HG03060 (cell line): Measurements from ENCODE around the gene ANKRD40CL.

Experiments used
- ATAC-seq: cut with Tn5 transposase; IDR thresholded peaks from one replicate; pipeline ENCODE4 v1.9.1; 2021; ENCODE audit warnings: low read depth, moderate number of reproducible peaks; ENCODE audit not compliant: unreplicated experiment

ANKRD40CL gene

GRCh38 chr17:50790618-50791017 lies 23.3 kb upstream of the ANKRD40CL start:
- ATAC-seq: no peak

- ATAC-seq: no peak
These were observed 19.8 kb upstream of the ANKRD40CL start for GRCh38 chr17:50787106-50787505.

- no peak for ATAC-seq
These were observed 18.7 kb upstream of the ANKRD40CL start for GRCh38 chr17:50785946-50786570.

GRCh38 chr17:50785126-50785525 lies 17.8 kb upstream of the ANKRD40CL start:
- no peak for ATAC-seq

DNA sequence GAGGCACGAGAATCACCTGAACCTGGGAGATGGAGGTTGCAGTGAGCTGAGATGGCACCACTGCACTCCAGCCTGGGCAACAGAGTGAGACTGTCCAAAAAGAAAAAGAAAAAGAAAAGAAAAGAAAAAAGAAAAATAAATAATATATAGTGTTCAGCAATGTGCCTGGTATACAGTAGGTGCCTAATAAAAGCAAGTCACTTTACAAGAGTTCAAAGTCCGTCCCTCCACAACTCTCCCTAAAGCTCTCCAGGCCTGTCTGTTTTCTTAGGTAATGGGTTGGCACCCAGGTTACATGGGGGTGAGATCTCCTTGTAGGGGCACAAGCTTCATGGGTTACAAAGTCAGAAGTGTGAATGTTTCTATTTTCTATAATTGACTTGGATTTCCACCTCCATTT lies 16.6 kb upstream of the ANKRD40CL start:
- ATAC-seq: no peak

DNA sequence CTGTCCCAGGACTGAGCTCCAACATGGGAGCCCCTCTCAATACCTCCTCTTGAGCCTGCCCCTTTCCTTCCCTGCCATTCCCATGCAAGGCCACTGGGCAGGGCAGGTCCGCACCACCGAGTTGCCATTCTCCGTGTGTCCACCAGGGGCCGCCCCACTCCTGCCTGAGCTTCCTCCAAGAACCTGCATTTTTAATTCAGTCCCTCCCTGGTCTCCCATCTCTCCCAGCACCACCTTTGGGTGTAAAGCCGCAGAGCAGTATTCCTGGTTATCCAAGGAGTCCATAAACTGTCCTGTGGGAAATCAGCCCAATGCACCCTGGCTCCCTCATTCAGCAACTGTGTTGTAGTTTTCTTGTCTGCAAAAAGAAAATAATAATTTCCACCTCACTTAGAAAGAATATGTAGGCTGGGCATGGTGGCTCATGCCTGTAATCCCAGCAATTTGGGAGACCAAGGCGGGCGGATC lies 15.9 kb upstream of the ANKRD40CL start:
- no peak for ATAC-seq

GRCh38 chr17:50781167-50781566 lies 13.8 kb upstream of the ANKRD40CL start:
- no peak for ATAC-seq

DNA sequence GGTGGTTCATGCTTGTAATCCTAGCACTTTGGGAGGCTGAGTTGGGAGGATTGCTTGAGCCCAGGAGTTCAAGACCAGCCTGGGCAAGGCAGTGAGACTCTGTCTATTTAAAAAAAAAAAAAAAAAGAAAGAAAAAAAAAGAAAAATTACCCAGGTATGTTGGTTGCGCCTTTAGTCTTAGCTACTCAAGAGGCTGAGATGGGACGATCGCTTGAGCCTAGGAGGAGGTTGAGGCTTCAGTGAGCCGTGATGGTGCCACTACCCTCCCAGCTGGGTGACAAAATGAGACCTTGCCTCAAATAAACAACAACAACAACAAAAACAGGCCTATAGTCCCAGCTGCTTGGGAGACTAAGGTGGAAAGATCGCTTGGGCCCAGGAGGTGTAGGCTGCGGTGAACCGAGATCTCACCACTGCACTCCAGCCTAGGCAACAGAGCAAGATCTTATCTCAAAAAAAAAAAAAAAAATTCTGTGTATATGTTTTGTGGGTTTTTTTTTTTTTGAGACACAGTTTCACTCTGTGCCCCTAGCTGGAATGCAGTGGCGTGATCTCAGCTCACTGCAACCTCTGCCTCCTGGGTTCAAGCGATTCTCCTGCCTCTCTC lies 12.5 kb upstream of the ANKRD40CL start:
- no peak for ATAC-seq

DNA sequence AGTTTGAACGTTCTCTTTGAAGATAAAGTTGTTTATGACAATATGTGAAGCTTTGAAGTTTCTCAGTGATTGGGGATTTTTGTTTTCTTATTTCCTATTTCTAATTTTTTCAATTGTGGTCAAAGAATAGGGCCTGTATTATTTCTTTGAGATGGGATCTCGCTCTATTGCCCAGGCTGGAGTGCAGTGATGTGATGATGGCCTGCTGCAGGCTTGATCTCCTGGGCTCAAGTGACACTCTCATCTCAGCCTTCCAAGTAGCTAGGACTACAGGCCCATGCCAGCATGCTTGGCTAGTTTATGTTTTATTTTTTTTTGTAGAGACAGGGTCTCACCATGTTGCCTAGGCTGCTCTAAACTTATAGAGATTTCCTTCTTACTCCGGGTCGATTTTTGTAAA lies 11.7 kb upstream of the ANKRD40CL start:
- no peak for ATAC-seq

GRCh38 chr17:50778471-50778870 lies 11.2 kb upstream of the ANKRD40CL start:
- no peak for ATAC-seq

- no peak for ATAC-seq
These were observed 8.6 kb upstream of the ANKRD40CL start for GRCh38 chr17:50775926-50776325.

GRCh38 chr17:50774225-50774803 lies 7.0 kb upstream of the ANKRD40CL start:
- no peak for ATAC-seq

GRCh38 chr17:50771991-50772785 lies 4.9 kb upstream of the ANKRD40CL start:
- ATAC-seq: no peak

DNA sequence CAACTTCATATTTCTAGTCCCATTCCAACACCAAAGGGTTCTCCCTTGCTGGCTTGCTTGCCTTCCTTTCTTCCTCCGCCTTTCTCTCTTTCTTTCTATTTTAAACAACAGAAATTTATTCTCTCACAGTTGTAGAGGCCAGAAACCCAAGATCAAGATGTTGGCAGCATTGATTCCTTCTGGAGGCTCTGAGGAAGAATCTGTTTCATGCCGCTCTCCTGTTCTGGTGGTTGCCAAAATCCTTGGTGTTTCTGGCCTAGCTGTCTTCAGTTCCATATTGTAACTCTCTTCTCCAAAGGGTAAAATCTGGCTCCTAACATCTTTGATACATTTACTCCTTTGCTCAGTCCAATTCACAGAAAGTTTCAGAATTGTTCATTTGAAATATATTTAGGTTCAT lies 3.0 kb upstream of the ANKRD40CL start:
- no peak for ATAC-seq

DNA sequence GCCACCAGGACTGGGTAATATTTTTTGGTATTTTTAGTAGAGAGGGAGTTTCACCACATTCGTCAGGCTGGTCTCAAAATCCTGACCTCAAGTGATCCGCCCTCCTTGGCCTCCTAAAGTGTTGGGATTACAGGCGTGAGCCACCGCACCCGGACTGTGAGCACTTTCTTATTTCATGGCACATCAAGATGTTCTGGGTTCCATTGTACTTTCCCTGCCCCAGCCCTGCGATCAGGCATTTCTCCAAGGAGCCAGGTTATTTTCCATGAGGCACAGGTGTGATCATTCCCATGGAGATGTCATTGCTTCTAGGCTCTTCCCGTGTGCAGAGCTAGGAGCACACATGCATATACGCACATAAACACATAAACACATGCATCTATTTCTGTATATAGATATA lies 2.6 kb upstream of the ANKRD40CL start:
- no peak for ATAC-seq

DNA sequence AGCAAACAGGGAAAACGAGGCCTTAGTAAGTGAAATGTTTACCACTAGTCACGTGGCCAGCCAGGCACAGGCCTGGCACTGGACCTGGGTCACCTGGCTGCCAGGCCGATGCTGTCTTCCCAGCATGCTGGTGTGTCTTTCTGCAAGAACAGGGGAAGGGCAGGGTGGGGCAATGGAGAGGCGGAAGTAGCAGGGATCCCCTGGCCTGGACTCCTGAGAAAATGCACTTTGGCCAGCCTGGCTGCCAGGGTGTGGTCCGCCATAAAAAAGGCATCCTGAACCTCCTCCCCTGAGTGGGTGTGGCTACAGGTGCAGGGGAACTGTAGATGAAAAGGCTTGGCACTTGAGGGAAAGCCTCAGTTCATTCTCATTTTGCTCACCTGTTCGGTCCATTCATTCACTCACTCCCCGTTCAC lies 1.0 kb upstream of the ANKRD40CL start:
- no peak for ATAC-seq

DNA sequence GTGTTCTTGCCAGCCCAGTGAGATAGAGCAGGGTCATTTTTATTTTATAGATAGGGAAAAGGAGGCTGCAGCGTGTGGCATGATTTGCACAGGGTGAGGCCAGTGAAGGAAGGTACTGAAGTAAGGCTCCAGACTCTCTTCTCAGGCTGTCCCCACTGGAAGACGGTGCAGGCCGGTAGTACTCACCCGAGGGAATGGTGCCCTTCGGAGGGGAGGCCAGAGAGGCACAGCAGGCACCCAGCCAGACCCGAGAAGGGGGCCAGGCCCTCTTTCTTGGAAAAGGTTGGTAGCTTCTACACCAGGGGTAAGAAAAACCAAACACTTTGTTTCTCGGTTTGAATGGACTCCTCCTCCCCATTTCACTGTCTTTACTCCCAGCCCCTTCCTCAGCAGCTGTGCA lies 288 bp downstream of the ANKRD40CL start:
- no peak for ATAC-seq

GRCh38 chr17:50766222-50767023 lies 895 bp downstream of the ANKRD40CL start:
- no peak for ATAC-seq

DNA sequence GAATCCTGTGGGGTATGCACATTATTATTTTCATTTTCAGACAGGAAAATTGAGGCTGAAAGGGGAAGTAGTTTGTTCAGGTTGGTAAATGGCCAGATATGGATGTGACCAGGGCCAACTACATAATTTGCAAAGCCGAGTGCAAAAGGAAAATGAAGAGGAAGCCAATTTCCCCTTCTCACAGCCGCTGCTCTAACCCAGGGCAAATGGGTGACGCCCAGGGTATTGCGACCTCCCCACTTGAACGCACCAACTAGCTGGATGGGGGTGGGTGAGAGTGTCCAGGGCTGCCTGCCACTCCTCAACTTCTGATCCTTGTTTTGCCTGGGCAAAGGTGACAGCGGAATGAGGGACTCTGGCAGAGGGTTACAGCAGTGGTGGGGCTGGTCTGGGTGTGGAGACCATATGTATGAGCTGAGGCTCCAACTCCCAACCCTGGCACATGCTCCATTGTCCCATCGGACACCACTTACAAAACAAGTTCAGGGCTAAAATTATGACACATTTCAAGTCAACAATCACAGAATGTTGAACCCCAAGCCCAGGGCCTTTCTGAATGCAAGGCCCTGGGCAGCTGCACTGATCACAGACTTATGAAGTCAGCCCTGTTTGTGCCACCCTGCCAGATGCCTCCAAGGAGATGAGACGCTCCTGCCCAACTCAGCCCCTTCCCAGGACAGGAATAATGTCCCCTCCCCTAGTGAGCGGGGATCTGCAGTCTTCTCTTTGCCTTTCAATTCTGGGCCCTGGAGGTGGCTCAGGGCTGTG lies 1.7 kb downstream of the ANKRD40CL start:
- ATAC-seq: no peak

GRCh38 chr17:50764734-50765149 lies 2.6 kb downstream of the ANKRD40CL start:
- ATAC-seq: no peak
